Measurements from ENCODE around the gene RUSF1.
"Not testable (repeated sequence)": the region's sequence is repeated elsewhere in the genome, so short reads cannot be mapped to it uniquely, and the experiment has no call there.

The RUSF1 gene

GRCh38 chr16:31513884-31514283 is 5.7 kb upstream of the RUSF1 start:
- DNase-seq = no peak

GRCh38 chr16:31513126-31513525 is 4.9 kb upstream of the RUSF1 start:
- DNase-seq = no peak

GRCh38 chr16:31508706-31509195 is 560 bp upstream of the RUSF1 start:
- DNase-seq = peak; percentile 72

DNA sequence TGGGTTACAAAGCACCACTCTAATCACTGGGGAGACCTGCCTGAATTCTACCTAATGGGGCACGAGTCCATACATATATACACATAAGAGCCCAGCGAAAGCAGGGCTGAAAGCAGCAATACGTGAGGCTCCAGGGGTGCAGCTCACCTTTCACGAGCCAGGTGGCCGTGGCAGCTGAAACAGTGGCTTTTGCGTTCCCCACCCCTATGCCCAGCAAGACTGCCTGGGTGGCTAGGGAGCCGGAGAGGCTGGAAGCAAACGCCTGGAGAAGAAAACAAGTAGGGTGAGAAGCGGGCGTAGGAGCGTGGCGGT is 618 bp downstream of the RUSF1 start:
- no peak for DNase-seq

- no peak for DNase-seq
These were observed 2.7 kb downstream of the RUSF1 start for GRCh38 chr16:31505483-31505882.

- DNase-seq = no peak
These were observed 4.0 kb downstream of the RUSF1 start for GRCh38 chr16:31504159-31504558.

GRCh38 chr16:31503555-31503954 is 4.6 kb downstream of the RUSF1 start:
- not testable (repeated sequence) for DNase-seq

GRCh38 chr16:31502981-31503380 is 5.2 kb downstream of the RUSF1 start:
- no peak for DNase-seq

DNA sequence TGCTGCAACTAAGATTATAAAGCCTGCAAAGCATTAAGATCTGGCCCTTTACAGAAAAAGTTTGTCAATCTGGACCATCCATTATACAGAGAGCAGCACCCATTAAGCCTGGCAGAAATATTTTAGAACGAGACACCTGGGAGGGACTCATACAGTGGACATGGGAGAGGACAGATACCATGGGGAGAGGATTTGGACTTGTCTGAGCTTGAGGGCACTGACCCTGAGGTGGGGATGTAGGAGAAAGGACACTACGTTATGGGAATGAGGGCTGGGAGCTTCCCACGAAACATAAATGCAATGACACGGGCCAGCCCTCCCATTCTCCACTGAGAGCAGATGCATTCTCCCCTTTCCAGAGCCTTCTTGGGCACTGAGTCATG is 6.2 kb downstream of the RUSF1 start:
- no peak for DNase-seq

GRCh38 chr16:31501226-31501965 is 6.8 kb downstream of the RUSF1 start:
- no peak for DNase-seq

- no peak for DNase-seq
These were observed 8.3 kb downstream of the RUSF1 start for GRCh38 chr16:31499928-31500327.

GRCh38 chr16:31498493-31498892 is 9.7 kb downstream of the RUSF1 start:
- DNase-seq = no peak

- no peak for DNase-seq
These were observed 11.5 kb downstream of the RUSF1 start for GRCh38 chr16:31496670-31497069.

DNA sequence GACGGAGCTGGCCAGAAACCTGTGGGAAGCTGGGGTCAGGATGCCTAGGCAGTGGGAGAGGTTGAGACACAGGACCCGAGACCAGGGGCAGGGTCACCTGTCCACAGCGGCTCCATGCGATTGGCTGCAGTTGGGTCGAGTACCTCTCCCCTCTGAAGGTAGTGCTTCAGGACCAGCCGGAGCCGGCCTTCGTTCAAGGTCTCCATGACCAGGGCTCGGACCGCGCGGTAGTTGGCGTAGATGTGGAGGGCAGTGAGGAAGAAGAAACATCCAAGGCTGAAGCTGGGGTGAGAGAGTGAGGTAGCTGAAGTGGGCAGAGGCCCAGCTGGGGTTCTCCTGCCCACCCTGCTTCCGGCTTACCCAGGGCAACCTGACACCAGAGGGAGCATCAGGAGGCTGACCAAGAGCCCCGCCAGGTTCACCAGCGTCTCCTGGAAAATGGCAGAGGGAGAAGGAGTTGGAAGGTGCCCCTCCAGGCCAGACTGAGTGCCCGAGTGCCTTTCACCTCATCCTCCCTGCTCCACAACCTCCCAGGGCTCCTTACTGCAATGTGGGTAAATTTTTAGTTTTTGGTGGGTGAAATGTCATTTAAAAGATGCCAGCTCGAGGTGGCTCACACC is 14.6 kb downstream of the RUSF1 start:
- DNase-seq = no peak

GRCh38 chr16:31491778-31492418 is 16.3 kb downstream of the RUSF1 start:
- no peak for DNase-seq

DNA sequence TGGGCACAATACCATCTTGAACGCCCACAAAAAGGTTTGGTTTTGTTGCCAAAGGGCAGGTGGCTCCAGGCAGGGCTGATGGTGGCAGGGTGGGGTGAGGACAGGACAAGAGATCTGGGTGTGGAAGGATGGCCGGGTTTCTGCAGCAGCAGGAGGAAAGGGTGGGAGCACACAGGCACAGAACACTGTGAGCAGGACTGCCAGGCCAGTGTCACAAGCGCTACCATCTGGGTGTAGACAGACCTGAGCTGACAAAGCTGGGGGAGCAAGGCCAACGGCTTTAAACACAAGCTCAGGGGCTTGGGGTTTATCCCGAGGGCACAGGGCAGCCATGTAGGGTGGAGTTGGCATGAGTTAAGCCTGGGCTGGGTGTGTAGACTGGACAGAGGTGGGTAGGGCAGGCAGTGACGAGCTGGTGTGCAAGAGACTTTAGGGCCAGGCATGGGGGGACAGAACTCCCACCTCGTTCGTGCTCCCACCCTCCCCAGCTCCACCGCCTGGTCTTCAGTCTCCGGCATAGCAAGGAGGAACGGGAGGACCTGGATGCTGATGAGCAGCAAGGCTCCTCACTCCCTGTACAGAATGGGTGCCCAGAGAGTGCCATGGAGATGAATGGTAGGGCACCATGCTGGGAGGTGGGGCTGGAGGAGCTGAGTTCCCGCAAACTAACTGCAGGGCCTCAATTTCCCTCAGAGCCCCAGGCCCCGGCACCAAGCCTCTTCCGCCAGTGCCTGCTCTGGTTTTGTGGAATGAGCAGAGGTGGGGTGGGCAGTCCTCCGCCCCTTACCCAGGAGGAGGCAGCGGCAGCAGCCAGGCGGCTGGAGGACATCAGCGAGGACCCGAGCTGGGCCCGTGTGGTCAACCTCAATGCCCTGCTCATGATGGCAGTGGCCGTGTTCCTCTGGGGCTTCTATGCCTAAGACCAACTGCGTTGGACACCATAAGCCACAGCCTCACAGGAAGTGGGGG is 18.3 kb downstream of the RUSF1 start:
- no peak for DNase-seq

GRCh38 chr16:31489298-31489564 is 19.0 kb downstream of the RUSF1 start:
- DNase-seq = no peak

GRCh38 chr16:31488468-31489297 is 19.5 kb downstream of the RUSF1 start:
- DNase-seq = no peak

DNA sequence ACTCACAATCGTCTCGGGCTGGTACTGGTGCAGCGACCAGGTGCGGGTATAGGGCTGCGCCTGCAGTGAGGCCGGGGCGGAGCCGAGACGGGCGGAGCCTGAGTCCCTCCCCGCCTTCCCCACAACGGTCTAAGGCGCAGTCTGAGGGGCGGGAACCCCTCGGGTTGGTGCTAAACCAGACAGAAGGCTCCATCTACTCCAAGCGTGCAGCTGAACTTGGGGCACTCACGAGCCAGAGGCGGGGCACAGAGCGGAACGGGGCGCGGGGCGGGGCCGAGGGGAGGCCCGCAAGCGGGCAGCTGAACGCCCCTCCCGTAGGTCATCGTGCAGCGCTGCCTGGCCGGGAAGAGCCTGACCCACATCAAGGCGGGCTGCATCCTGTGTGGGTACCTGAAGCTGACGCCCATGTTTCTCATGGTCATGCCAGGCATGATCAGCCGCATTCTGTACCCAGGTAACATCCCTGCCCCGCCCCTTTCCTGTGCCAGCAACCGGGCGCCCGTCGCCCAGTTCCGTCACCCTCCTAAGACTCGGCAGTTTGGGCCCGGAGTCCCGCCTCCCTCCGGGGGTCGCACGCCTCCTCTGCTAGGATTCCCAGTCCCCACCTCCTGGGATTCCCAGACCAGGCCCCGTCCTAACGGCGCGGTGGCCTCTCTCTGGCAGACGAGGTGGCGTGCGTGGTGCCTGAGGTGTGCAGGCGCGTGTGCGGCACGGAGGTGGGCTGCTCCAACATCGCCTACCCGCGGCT is 20.3 kb downstream of the RUSF1 start:
- no peak for DNase-seq

DNA sequence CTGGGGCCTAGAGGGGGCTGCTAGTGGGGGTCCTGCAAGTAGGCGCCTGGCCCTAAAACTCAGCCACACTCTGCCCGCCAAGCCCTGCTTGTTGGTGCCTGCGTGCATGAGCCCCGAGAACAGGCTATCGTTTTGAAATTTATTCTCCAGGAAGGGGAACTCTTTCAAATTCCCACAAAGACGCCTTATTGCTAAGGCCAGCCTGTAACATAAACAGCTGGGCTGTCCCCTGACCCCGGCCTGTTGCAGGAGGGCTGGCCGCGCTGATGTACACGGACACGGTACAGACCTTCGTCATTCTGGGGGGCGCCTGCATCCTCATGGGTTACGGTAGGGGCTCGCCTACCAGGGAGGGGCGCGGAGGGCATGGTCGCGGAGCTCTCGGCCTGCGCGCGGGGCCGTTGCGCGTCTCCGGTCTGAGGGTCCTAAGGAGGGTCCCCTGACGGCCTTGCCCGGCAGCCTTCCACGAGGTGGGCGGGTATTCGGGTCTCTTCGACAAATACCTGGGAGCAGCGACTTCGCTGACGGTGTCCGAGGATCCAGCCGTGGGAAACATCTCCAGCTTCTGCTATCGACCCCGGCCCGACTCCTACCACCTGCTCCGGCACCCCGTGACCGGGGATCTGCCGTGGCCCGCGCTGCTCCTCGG is 21.0 kb downstream of the RUSF1 start:
- DNase-seq = no peak

DNA sequence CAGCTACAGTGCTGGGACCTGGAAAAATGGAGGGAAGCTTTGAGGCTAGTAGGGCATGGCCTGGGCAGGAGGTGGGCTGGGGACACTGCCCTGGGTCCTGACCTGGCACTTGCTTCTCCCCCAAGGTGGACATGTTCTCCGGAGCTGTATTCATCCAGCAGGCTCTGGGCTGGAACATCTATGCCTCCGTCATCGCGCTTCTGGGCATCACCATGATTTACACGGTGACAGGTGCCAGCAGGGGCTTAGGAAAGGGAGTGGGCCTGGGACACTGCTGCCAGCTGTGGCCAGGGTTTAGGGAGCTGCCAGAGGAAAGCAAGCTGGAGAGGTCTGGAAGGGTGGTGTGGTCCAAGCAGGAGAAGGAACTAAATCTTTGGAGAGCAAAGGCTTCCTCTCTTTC is 22.1 kb downstream of the RUSF1 start:
- DNase-seq = no peak
